ENCODE measurements around the gene CCND1.

Gene CCND1

DNA sequence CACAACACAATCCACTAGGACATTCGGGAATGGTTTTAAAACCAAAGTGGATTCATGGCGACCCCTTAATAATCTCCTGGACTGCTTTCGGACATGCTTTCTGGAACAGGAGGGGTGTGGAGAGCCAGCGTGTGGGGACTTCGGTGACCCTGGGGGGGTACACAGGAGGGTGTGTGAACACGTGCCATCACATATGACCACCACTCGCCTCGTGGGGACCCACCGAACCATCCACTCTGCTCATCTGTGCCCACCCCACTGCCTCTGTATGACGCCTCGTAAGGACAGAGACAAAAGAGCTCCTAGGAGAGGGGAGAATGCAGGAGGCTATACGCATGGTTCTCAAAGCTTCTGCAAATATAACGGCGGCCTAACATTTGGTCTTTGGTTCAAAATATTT lies 25.3 kb downstream of the CCND1 start:
- no peaks in the 10 kb centered on the region for H3K4me1 ChIP-seq (ENCODE audit: control insufficient read depth, insufficient read depth, low read length)
- peaks cover 5% of the 10 kb centered on the region for H3K36me3 ChIP-seq (ENCODE audit: control insufficient read depth, insufficient read depth, low read length)

DNA sequence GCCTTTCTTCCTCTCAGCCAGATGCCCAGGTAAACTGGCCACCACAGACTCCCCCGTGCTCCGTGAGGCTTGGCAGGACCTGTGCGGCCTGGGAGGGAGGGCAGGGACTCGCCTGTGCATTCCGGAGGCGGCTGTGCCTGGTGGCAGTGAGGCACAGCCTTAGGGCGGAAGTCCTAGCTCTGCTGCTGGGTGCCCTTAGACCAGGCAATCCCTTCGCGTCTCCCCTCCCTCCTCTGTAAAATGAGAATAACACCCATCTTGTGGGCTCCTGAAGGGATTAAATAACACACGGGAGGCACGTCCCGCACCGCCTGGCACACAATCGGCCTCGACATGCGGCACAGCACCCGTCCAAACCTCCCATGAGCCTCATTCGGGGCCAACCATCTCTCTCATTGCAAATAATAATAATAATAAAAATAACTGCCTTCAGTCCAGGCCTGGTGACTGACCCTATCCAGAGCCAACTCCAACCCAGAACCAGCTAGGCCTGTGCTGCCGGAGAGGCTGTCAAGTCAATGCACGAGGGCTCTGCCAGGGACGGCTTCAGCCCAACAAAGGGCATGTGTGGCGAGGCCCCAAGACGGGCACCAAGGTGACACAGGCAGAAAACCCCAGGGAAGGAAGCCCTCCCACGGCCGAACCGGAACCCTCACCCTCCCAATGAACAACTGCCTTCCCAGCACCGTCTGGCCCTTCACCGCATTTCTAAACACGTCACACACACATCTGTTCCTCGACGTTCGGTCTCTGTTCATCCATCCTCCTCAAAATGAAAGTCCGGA lies 26.0 kb downstream of the CCND1 start:
- Histone ChIP-seq H3K9ac (ENCODE audit: low read depth, low read length) (no peak overlapping the region), H3K36me3 (ENCODE audit: control insufficient read depth, insufficient read depth, low read length) (peaks cover 6% of the 10 kb centered on the region), H3K4me1 (ENCODE audit: control insufficient read depth, insufficient read depth, low read length) (no peaks in the 10 kb centered on the region), H3K27me3 (ENCODE audit: control insufficient read depth, insufficient read depth, low read length) (no peaks in the 10 kb centered on the region), H3K4me3 (ENCODE audit: low read depth, low read length) (no peak overlapping the region), H3K9me3 (ENCODE audit: control insufficient read depth, insufficient read depth, low read length) (no peaks in the 10 kb centered on the region)

More for the DNA sequence above, 25.3 kb downstream of the CCND1 start:
- Histone ChIP-seq H3K9me3 (ENCODE audit: control insufficient read depth, insufficient read depth, low read length) (no peaks in the 10 kb centered on the region), H3K4me3 (ENCODE audit: low read depth, low read length) (no peak overlapping the region), H3K27me3 (ENCODE audit: control insufficient read depth, insufficient read depth, low read length) (no peaks in the 10 kb centered on the region), H3K9ac (ENCODE audit: low read depth, low read length) (no peak overlapping the region)

- H3K9me3 ChIP-seq (ENCODE audit: control insufficient read depth, insufficient read depth, low read length): no peaks in the 10 kb centered on the region
- H3K9ac ChIP-seq (ENCODE audit: low read depth, low read length): no peak overlapping the region
- H3K36me3 ChIP-seq (ENCODE audit: control insufficient read depth, insufficient read depth, low read length): peaks cover 11% of the 10 kb centered on the region
- no peaks in the 10 kb centered on the region for H3K4me1 ChIP-seq (ENCODE audit: control insufficient read depth, insufficient read depth, low read length)
- H3K27me3 ChIP-seq (ENCODE audit: control insufficient read depth, insufficient read depth, low read length): no peaks in the 10 kb centered on the region
- no peak overlapping the region for H3K4me3 ChIP-seq (ENCODE audit: low read depth, low read length)
These were observed 27.0 kb downstream of the CCND1 start for GRCh38 chr11:69667619-69668604.

DNA sequence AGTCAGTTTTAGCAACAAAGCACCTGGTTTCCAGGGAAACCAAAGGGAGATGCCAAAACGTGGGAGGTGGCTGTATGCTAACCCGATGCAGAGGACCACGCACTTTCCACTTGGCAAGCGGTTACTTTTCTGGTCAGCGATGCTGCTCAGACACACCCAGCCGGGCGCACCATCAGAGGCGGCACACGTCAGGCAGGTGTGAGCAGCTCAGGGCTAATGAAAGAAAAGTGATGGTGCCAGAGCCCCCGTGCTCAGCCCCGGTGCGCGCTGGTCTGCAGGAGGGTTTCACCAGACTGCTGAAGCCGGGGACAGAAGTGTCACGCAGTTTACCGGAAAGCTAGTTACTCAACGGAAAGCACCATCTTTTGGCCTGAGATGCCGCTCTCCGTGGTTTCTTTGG lies 28.5 kb downstream of the CCND1 start:
- H3K9ac ChIP-seq (ENCODE audit: low read depth, low read length): no peak overlapping the region
- no peaks in the 10 kb centered on the region for H3K4me1 ChIP-seq (ENCODE audit: control insufficient read depth, insufficient read depth, low read length)
- H3K36me3 ChIP-seq (ENCODE audit: control insufficient read depth, insufficient read depth, low read length): peaks cover 11% of the 10 kb centered on the region
- no peaks in the 10 kb centered on the region for H3K9me3 ChIP-seq (ENCODE audit: control insufficient read depth, insufficient read depth, low read length)
- H3K27me3 ChIP-seq (ENCODE audit: control insufficient read depth, insufficient read depth, low read length): no peaks in the 10 kb centered on the region
- H3K4me3 ChIP-seq (ENCODE audit: low read depth, low read length): no peak overlapping the region

DNA sequence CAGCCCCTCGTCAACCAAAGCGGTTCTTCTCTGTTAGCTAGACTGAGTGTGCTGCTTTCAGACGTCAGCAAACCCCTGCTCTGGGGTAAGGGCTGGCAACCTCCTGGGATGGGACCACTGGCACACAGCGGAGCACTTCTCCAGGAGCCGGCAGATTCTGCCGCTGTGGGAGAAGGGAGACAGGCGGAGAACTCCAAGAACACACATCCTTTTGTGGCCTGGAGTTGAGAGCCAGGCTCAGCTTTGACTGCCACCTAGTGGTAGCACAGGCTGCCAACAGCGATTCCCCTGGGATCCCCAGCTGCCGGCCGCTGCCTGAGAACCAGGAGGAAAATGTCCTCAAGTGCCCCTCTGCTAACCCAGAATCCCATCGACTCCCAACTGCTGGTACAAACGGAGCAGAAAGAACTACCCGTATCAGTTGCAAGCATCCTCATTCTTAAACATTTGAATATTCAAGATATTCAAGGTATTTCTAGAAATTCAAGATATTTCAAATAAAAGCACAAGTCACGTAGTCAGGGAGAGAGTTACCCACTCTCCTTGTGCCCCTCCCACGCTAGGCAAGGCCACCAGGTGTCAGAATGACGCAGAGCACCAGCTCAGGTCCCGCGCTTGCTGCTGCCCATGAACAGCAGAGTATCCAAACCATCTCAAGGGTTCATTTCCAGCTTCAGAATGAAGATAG lies 29.3 kb downstream of the CCND1 start:
- Histone ChIP-seq H3K9ac (ENCODE audit: low read depth, low read length) (no peak overlapping the region), H3K4me3 (ENCODE audit: low read depth, low read length) (no peak overlapping the region), H3K4me1 (ENCODE audit: control insufficient read depth, insufficient read depth, low read length) (no peaks in the 10 kb centered on the region), H3K9me3 (ENCODE audit: control insufficient read depth, insufficient read depth, low read length) (no peaks in the 10 kb centered on the region), H3K27me3 (ENCODE audit: control insufficient read depth, insufficient read depth, low read length) (no peaks in the 10 kb centered on the region), H3K36me3 (ENCODE audit: control insufficient read depth, insufficient read depth, low read length) (peaks cover 11% of the 10 kb centered on the region)

DNA sequence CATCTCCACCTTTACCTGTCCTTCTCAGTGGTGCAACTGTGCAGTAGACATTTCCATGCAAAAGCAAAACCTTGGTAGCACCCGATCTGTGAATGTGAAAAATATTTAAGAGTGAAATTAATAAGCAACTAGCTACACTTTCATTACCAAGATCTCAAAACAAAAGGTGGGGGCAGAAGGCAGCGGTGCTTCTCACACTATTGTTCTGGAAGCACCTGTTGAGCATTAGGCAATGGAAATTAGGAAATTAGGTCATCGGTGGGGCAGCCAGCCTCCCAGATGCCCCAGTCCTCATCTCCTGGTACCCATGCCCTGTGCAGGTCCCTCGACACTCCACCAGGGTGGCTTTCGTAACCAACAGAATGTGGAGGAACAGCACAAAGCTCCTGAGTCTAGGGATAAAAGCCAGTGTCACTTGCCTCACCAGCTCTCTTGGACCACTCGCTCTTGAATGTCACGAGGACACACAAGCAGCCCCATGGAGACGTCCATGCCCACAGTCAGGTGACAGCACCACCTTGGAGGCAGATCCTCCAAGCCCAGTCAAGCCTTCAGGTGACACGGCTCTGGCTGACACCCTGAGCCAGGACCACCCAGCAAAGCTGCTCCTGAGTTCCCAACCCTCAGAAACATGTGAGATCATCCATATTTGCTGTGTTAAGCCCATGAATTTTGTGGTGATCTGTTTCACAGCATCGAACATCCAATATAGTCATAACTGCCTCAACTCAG lies 30.9 kb downstream of the CCND1 start:
- Histone ChIP-seq H3K36me3 (ENCODE audit: control insufficient read depth, insufficient read depth, low read length) (peaks cover 8% of the 10 kb centered on the region), H3K4me3 (ENCODE audit: low read depth, low read length) (no peak overlapping the region), H3K9ac (ENCODE audit: low read depth, low read length) (no peak overlapping the region), H3K9me3 (ENCODE audit: control insufficient read depth, insufficient read depth, low read length) (no peaks in the 10 kb centered on the region), H3K4me1 (ENCODE audit: control insufficient read depth, insufficient read depth, low read length) (no peaks in the 10 kb centered on the region), H3K27me3 (ENCODE audit: control insufficient read depth, insufficient read depth, low read length) (no peaks in the 10 kb centered on the region)

GRCh38 chr11:69674267-69674885 lies 33.4 kb downstream of the CCND1 start:
- no peaks in the 10 kb centered on the region for H3K27me3 ChIP-seq (ENCODE audit: control insufficient read depth, insufficient read depth, low read length)
- H3K4me3 ChIP-seq (ENCODE audit: low read depth, low read length): peak overlapping the region; percentile 82
- H3K9me3 ChIP-seq (ENCODE audit: control insufficient read depth, insufficient read depth, low read length): no peaks in the 10 kb centered on the region
- H3K4me1 ChIP-seq (ENCODE audit: control insufficient read depth, insufficient read depth, low read length): no peaks in the 10 kb centered on the region
- H3K36me3 ChIP-seq (ENCODE audit: control insufficient read depth, insufficient read depth, low read length): peaks cover 8% of the 10 kb centered on the region
- peak overlapping the region; percentile 87 for H3K9ac ChIP-seq (ENCODE audit: low read depth, low read length)

GRCh38 chr11:69674886-69675714 lies 34.1 kb downstream of the CCND1 start, which contains the start of gene LTO1:
LTO1 (minus strand) TSS chr11:69675353; CDS start chr11:69675239, 114 bp downstream.
- Histone ChIP-seq H3K4me3 (ENCODE audit: low read depth, low read length) (peak within 1 kb of the TSS; percentile 82), H3K9ac (ENCODE audit: low read depth, low read length) (peak within 1 kb of the TSS; percentile 87), H3K27me3 (ENCODE audit: control insufficient read depth, insufficient read depth, low read length) (no peaks in the 10 kb centered on the region), H3K9me3 (ENCODE audit: control insufficient read depth, insufficient read depth, low read length) (no peaks in the 10 kb centered on the region), H3K4me1 (ENCODE audit: control insufficient read depth, insufficient read depth, low read length) (no peaks in the 10 kb centered on the region), H3K36me3 (ENCODE audit: control insufficient read depth, insufficient read depth, low read length) (peaks cover 6% of the 10 kb centered on the region)

DNA sequence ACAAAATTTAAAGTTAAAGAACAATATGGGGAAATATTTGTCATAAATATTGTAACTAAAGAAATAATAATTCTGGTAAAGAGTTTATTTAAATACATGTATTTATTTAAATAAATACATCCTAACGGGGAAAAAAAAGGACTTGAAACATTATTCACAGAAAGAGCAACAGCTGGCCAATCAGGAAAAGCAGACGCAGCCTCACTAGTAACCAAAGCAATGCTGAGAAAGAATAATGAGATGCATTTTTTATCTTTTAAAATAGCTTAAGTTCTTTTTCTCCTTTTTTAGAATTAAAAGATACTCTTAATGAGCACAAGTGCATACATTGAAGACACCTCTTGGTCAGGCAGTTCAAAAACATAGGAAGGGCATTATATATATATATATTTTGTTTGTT lies 36.8 kb downstream of the CCND1 start:
- Histone ChIP-seq H3K27me3 (ENCODE audit: control insufficient read depth, insufficient read depth, low read length) (no peaks in the 10 kb centered on the region), H3K4me1 (ENCODE audit: control insufficient read depth, insufficient read depth, low read length) (no peaks in the 10 kb centered on the region), H3K36me3 (ENCODE audit: control insufficient read depth, insufficient read depth, low read length) (no peaks in the 10 kb centered on the region), H3K4me3 (ENCODE audit: low read depth, low read length) (no peak overlapping the region), H3K9ac (ENCODE audit: low read depth, low read length) (no peak overlapping the region), H3K9me3 (ENCODE audit: control insufficient read depth, insufficient read depth, low read length) (no peaks in the 10 kb centered on the region)

DNA sequence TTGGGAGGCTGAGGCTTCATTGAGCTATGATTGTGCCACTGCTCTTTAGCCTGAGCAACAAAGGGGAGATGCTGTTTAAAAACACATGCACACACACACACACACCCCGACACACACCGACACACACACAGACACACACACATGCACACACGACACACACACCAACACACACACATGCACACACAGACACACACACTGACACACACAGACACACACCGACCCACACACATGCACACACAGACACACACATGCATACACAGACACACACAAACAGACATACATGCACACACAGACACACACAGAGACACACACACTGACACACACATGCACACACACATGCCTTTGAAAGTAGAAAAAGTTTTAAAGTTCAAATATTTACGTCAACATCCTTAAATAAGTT lies 39.7 kb downstream of the CCND1 start:
- Histone ChIP-seq H3K4me3 (ENCODE audit: low read depth, low read length) (no peak overlapping the region), H3K36me3 (ENCODE audit: control insufficient read depth, insufficient read depth, low read length) (no peaks in the 10 kb centered on the region), H3K9ac (ENCODE audit: low read depth, low read length) (no peak overlapping the region), H3K9me3 (ENCODE audit: control insufficient read depth, insufficient read depth, low read length) (no peaks in the 10 kb centered on the region), H3K27me3 (ENCODE audit: control insufficient read depth, insufficient read depth, low read length) (peaks cover 7% of the 10 kb centered on the region), H3K4me1 (ENCODE audit: control insufficient read depth, insufficient read depth, low read length) (no peaks in the 10 kb centered on the region)

All from iPS-15b (cell line).